ENCODE data around the gene SS18L1. TPM values are rescaled to one million over a fixed set of nuclear protein-coding genes. Genes with fewer than 3 reads are reported as not detected.

The SS18L1 gene
- total and polyA plus RNA-seq, 10 of the 15 experiments (the other 5 are each of a cell fraction or from before 2014, with no cell fraction given): 1.8 to 20.0 (median 6.6) TPM

DNA sequence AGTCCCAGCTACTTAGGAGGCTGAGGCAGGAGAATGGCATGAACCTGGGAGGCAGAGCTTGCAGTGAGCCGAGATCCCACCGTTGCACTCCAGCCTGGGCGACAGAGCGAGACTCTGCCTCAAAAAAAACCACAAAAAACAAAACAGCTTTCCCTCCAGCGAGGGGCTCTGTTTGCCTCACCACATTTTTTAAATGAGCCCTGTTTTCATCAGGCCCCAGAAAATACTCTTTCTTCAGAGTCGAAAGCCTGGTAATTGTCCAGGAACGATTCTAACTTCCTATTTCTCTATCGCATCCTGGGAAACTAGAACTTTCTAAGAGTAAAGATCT is 51.5 kb downstream of the SS18L1 start:
- ATAC-seq: peak; percentile 31
- H3K36me3 ChIP-seq (ENCODE audit: control insufficient read depth in 2 of 2, insufficient read depth in 2 of 2, low read length in 1 of 2): peaks cover 14 to 16% of the 10 kb centered on the region in 2 experiments; a peak in 3 of 4 replicates
- H3K4me1 ChIP-seq (ENCODE audit: control insufficient read depth, insufficient read depth, low read length): peaks cover 5% of the 10 kb centered on the region; the same call in 1 of the 2 replicates
- no peaks in the 10 kb centered on the region for H3K79me2 ChIP-seq (ENCODE audit: control insufficient read depth, insufficient read depth, low read length)
- no peaks in the 10 kb centered on the region for H4K20me1 ChIP-seq (ENCODE audit: control insufficient read depth, insufficient read depth)
- WGBS (ENCODE audit: insufficient coverage, insufficient replicate concordance, low lambda C conversion rate, missing lambda C conversion rate): 4% methylated on average over 8 of the region's 8 CpGs
- CTCF ChIA-PET: interaction anchor here (0.8 kb wide), 1 partner anchor 184 kb away, joined by 3 read pairs; no protein-coding TSS in a partner anchor
- TF ChIP-seq HDAC2 (IDR thresholded peaks at IDR 0.05) (no peak), POU2F2 (IDR thresholded peaks at IDR 0.05; ENCODE audit: borderline replicate concordance, low read depth, low read length) (no peak), KLF5 (IDR thresholded peaks at IDR 0.05; ENCODE audit: partially characterized antibody) (no peak), HDGF (IDR thresholded peaks at IDR 0.05) (no peak)
- TF ChIP-seq, protein P1, sequence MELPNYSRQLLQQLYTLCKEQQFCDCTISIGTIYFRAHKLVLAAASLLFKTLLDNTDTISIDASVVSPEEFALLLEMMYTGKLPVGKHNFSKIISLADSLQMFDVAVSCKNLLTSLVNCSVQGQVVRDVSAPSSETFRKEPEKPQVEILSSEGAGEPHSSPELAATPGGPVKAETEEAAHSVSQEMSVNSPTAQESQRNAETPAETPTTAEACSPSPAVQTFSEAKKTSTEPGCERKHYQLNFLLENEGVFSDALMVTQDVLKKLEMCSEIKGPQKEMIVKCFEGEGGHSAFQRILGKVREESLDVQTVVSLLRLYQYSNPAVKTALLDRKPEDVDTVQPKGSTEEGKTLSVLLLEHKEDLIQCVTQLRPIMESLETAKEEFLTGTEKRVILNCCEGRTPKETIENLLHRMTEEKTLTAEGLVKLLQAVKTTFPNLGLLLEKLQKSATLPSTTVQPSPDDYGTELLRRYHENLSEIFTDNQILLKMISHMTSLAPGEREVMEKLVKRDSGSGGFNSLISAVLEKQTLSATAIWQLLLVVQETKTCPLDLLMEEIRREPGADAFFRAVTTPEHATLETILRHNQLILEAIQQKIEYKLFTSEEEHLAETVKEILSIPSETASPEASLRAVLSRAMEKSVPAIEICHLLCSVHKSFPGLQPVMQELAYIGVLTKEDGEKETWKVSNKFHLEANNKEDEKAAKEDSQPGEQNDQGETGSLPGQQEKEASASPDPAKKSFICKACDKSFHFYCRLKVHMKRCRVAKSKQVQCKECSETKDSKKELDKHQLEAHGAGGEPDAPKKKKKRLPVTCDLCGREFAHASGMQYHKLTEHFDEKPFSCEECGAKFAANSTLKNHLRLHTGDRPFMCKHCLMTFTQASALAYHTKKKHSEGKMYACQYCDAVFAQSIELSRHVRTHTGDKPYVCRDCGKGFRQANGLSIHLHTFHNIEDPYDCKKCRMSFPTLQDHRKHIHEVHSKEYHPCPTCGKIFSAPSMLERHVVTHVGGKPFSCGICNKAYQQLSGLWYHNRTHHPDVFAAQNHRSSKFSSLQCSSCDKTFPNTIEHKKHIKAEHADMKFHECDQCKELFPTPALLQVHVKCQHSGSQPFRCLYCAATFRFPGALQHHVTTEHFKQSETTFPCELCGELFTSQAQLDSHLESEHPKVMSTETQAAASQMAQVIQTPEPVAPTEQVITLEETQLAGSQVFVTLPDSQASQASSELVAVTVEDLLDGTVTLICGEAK (IDR thresholded peaks at IDR 0.05; ENCODE audit: borderline replicate concordance): no peak
- H2AFZ ChIP-seq (ENCODE audit: control insufficient read depth, low read depth, low read length): no peak overlapping the region
- no peak overlapping the region for H3K4me2 ChIP-seq (ENCODE audit: control insufficient read depth, insufficient read depth)
- FAIRE-seq: no peak
- no TSS peak for BruUV-seq (replicated peaks)
- intact Hi-C loops (cut with micrococcal nuclease; ENCODE audit: unreplicated experiment): no loop called here
- H3K9ac ChIP-seq (ENCODE audit: control insufficient read depth, insufficient read depth, low read length): no peak overlapping the region
- no peaks in the 10 kb centered on the region for H3K27me3 ChIP-seq (replicated peaks in 1 of 2; ENCODE audit: control insufficient read depth in 2 of 2, insufficient read depth in 2 of 2, low read length in 1 of 2)
- POLR2A ChIA-PET: no interaction called here
- in situ Hi-C loops (cut with MboI): no loop called here
- no peak for DNase-seq (ENCODE audit: low read depth, low spot score)
- H3K9me3 ChIP-seq (replicated peaks; ENCODE audit: control insufficient read depth, insufficient read depth, low read length): no peaks in the 10 kb centered on the region
- SMC1A ChIA-PET (ENCODE audit: uncharacterized antibody, unreplicated experiment): no interaction called here
- no peak overlapping the region for H3K4me3 ChIP-seq
- RAD21 ChIA-PET (ENCODE audit: unreplicated experiment): no interaction called here
- no peak overlapping the region for H3K27ac ChIP-seq (ENCODE audit: control insufficient read depth, insufficient read depth)
